IMR-90 (cell line): ENCODE data around the gene CYP39A1. TPM values are rescaled to one million over a fixed set of nuclear protein-coding genes. Genes with fewer than 3 reads are reported as not detected.

Experiments
- ATAC-seq: fragments of 200-7000 bp; cut with Tn5 transposase; 2 replicates; pipeline ENCODE4 v1.9.1; 2020; ENCODE audit warnings: low read depth, mild to moderate bottlenecking, moderate library complexity
- BruUV-seq: library from RNA; stranded (reverse); fragments of 400-500 nt; replicated peaks from 2 replicates; lab custom pipeline; 2021; lab: Mats Ljungman, UMichigan
- CTCF ChIA-PET: fragments of 300-600 bp; formaldehyde crosslinking; extraction: SDS; loops from one replicate; lab custom pipeline; 2021; ENCODE audit warnings: antibody characterized with exemption; lab: Yijun Ruan, JAX
- POLR2A ChIA-PET: fragments of 300-600 bp; sonication (Branson Sonifier 250); formaldehyde crosslinking; loops from one replicate; lab custom pipeline; 2022; ENCODE audit warnings: antibody characterized with exemption; ENCODE audit not compliant: unreplicated experiment; lab: Charles Lee
- DNase-seq: peaks from one replicate; pipeline ENCODE4 v3.0.0; 2013
- H2AFZ ChIP-seq: replicated peaks from 2 replicates; pipeline ENCODE3; 2013; ENCODE audit warnings: low read length, mild to moderate bottlenecking; ENCODE audit not compliant: poor library complexity
- H2AK5ac ChIP-seq: 2 replicates; pipeline ENCODE4 v1.6.1; 2013; ENCODE audit warnings: low read depth, low read length, inconsistent platforms
- H2AK9ac ChIP-seq: replicated peaks from 2 replicates; pipeline ENCODE3; 2013; ENCODE audit warnings: mild to moderate bottlenecking, low read depth, low read length, moderate library complexity; ENCODE audit not compliant: poor library complexity
- H2BK120ac ChIP-seq: 2 replicates; pipeline ENCODE4 v1.6.1; 2013; ENCODE audit warnings: low read depth, low read length, inconsistent platforms
- H2BK15ac ChIP-seq: 3 replicates; pipeline ENCODE4 v1.6.1; 2013; ENCODE audit warnings: low read depth, low read length, inconsistent platforms
- H2BK20ac ChIP-seq: 2 replicates; pipeline ENCODE4 v1.6.1; 2013; ENCODE audit warnings: low read depth, mild to moderate bottlenecking, inconsistent platforms, low read length, moderate library complexity
- H2BK5ac ChIP-seq: 2 replicates; pipeline ENCODE4 v1.6.1; 2013; ENCODE audit warnings: mild to moderate bottlenecking, low read depth, low read length, inconsistent platforms; ENCODE audit not compliant: poor library complexity, severe bottlenecking
- H3K14ac ChIP-seq: replicated peaks from 2 replicates; pipeline ENCODE4 v1.6.1; 2013; ENCODE audit warnings: low read depth, low read length, inconsistent platforms
- H3K18ac ChIP-seq: 2 replicates; pipeline ENCODE4 v1.6.1; 2013; ENCODE audit warnings: low read depth, low read length, control low read depth
- H3K23ac ChIP-seq: 2 replicates; pipeline ENCODE4 v1.6.1; 2013; ENCODE audit warnings: low read depth, low read length, inconsistent platforms
- H3K27ac ChIP-seq: 2 replicates; pipeline ENCODE4 v1.5.1; 2013; ENCODE audit warnings: mild to moderate bottlenecking, control low read depth, low read length; ENCODE audit not compliant: insufficient read depth
- H3K27me3 ChIP-seq: 2 replicates; pipeline ENCODE4 v1.6.1; 2013; ENCODE audit warnings: low read length; ENCODE audit not compliant: control insufficient read depth, insufficient read depth
- H3K36me3 ChIP-seq: 2 replicates; pipeline ENCODE4 v1.6.1; 2013; ENCODE audit warnings: low read length, mixed read lengths; ENCODE audit not compliant: control insufficient read depth, insufficient read depth
- H3K4ac ChIP-seq: 2 replicates; pipeline ENCODE4 v1.6.1; 2013; ENCODE audit warnings: low read depth, low read length, inconsistent platforms
- H3K4me1 ChIP-seq: 2 replicates; pipeline ENCODE4 v1.6.1; 2013; ENCODE audit warnings: low read length, mixed read lengths; ENCODE audit not compliant: control insufficient read depth, insufficient read depth
- H3K4me2 ChIP-seq: 2 replicates; pipeline ENCODE4 v1.6.1; 2013; ENCODE audit warnings: low read depth, mild to moderate bottlenecking, control low read depth, low read length, moderate library complexity
- H3K4me3 ChIP-seq: 2 replicates; pipeline ENCODE4 v1.5.1; 2013; ENCODE audit warnings: low read depth, mild to moderate bottlenecking, control low read depth, low read length, moderate library complexity; ENCODE audit not compliant: insufficient read depth
- H3K56ac ChIP-seq: 2 replicates; pipeline ENCODE4 v1.6.1; 2013; ENCODE audit warnings: low read length, inconsistent platforms; ENCODE audit not compliant: insufficient read depth; ENCODE audit errors: extremely low read depth
- H3K79me1 ChIP-seq, 2 experiments: 2 replicates each; pipeline ENCODE4 v1.6.1; 2013; ENCODE audit warnings: low read length in 2 of 2, inconsistent platforms in 1 of 2, low read depth in 1 of 2
- H3K9ac ChIP-seq: 2 replicates; pipeline ENCODE4 v1.6.1; 2013; ENCODE audit warnings: low read depth, low read length, control low read depth
- H3K9me1 ChIP-seq: 2 replicates; pipeline ENCODE4 v1.6.1; 2013; ENCODE audit warnings: low read length, inconsistent platforms; ENCODE audit not compliant: insufficient read depth
- H3K9me3 ChIP-seq: 2 replicates; pipeline ENCODE4 v1.6.1; 2013; ENCODE audit warnings: low read length; ENCODE audit not compliant: control insufficient read depth, insufficient read depth
- H4K20me1 ChIP-seq: 2 replicates; pipeline ENCODE4 v1.6.1; 2013; ENCODE audit warnings: low read length, inconsistent platforms; ENCODE audit not compliant: insufficient read depth
- H4K5ac ChIP-seq: 2 replicates; pipeline ENCODE4 v1.6.1; 2013; ENCODE audit warnings: mild to moderate bottlenecking, low read depth, low read length, control low read depth
- H4K8ac ChIP-seq, 2 experiments: 2 replicates each; pipeline ENCODE4 v1.6.1; 2013; ENCODE audit warnings: low read depth in 2 of 2, low read length in 2 of 2, control low read depth in 1 of 2, inconsistent platforms in 1 of 2
- H4K91ac ChIP-seq: 2 replicates; pipeline ENCODE4 v1.6.1; 2013; ENCODE audit warnings: low read depth, low read length, inconsistent platforms; ENCODE audit not compliant: insufficient read depth
- FOS ChIP-seq: fragments of 150-350 bp; IDR thresholded peaks from 2 replicates; pipeline ENCODE4 v1.6.1; 2016; ENCODE audit warnings: low read depth, low read length
- MAFK ChIP-seq: IDR thresholded peaks from 2 replicates; pipeline ENCODE4 v1.6.1; 2012; ENCODE audit warnings: low read depth, low read length, improper control_type of control experiment
- dilution Hi-C: fragments of 300-500 bp; cut with HindIII; formaldehyde crosslinking; loops from one replicate; pipeline ENCODE4 v1.14.3; 2018; ENCODE audit warnings: low sequenced_read_pairs; ENCODE audit not compliant: unreplicated experiment
- in situ Hi-C: fragments of 300-500 bp; cut with MboI; formaldehyde crosslinking; loops from 3 replicates; pipeline ENCODE4 v1.14.3; 2019; ENCODE audit warnings: low sequenced_read_pairs, inconsistent platforms, mixed read lengths
- intact Hi-C: fragments of 100-400 bp; cut with micrococcal nuclease; formaldehyde crosslinking; loops from 2 replicates; pipeline ENCODE4 v1.10.0; 2022
- polyA plus RNA-seq, 3 experiments: library from polyadenylated mRNA; depleted of rRNA; stranded (reverse); fragments of >200 nt; gene quantifications; 2 replicates each; pipeline ENCODE4 v1.2.3, GENCODE V29; 2012; ENCODE audit warnings: low replicate concordance in 1 of 3
- total RNA-seq: library from RNA; depleted of rRNA; stranded (reverse); fragments of >200 nt; gene quantifications from 2 replicates; pipeline ENCODE4 v1.2.3, GENCODE V29; 2012

Gene CYP39A1
- total and polyA plus RNA-seq, 2 of the 4 experiments (the other 2 are of a cell fraction), result 0.03 TPM; not detected in 1

DNA sequence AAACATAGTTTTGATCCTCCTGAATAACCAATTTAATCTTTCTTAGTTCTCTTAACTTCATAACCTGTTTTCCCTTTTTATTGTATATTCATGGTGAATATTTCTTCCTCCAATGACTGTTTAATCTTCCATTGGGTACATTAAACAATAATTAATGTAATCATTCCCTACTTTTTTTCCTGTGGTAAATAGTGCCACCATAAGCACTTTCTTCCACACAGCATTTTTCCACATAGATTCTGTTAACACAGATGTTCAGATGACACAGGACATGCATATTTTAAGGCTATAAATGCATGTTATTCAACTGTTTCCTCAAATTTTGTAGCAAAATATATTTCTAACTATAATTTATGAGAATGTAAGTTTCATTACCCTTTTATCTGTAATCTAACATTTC is 61.9 kb downstream of the CYP39A1 start:
- Histone ChIP-seq H3K4me2 (no peak overlapping the region), H4K5ac (no peak overlapping the region), H2BK15ac (no peak overlapping the region), H3K23ac (no peak overlapping the region), H2AFZ (no peak overlapping the region), H3K4me3 (no peak overlapping the region), H3K9ac (no peak overlapping the region), H3K9me3 (no peaks in the 10 kb centered on the region), H3K56ac (no peak overlapping the region), H4K8ac (no peak overlapping the region), H3K79me1 (no peaks in the 10 kb centered on the region), H3K4me1 (no peaks in the 10 kb centered on the region), H3K27ac (no peak overlapping the region), H3K14ac (no peak overlapping the region), H4K91ac (no peak overlapping the region), H2BK5ac (no peak overlapping the region), H2BK20ac (no peak overlapping the region), H4K20me1 (no peaks in the 10 kb centered on the region), H2AK9ac (no peak overlapping the region), H3K18ac (no peak overlapping the region), H3K36me3 (no peaks in the 10 kb centered on the region), H3K9me1 (no peaks in the 10 kb centered on the region), H2BK120ac (no peak overlapping the region), H3K4ac (no peak overlapping the region), H2AK5ac (no peak overlapping the region), H3K27me3 (no peaks in the 10 kb centered on the region)
- peak; percentile 53; the same call in 1 of the 2 replicates for TF ChIP-seq MAFK
- TF ChIP-seq FOS, result no peak
- ChIA-PET POLR2A (no interaction called here), CTCF (no interaction called here)
- DNase-seq (no peak), ATAC-seq (no peak)
- BruUV-seq, result no TSS peak
- intact Hi-C loops (no loop called here), in situ Hi-C loops (no loop called here), dilution Hi-C loops (no loop called here)
